ENCODE results near the gene OGFOD3.

Gene OGFOD3

DNA sequence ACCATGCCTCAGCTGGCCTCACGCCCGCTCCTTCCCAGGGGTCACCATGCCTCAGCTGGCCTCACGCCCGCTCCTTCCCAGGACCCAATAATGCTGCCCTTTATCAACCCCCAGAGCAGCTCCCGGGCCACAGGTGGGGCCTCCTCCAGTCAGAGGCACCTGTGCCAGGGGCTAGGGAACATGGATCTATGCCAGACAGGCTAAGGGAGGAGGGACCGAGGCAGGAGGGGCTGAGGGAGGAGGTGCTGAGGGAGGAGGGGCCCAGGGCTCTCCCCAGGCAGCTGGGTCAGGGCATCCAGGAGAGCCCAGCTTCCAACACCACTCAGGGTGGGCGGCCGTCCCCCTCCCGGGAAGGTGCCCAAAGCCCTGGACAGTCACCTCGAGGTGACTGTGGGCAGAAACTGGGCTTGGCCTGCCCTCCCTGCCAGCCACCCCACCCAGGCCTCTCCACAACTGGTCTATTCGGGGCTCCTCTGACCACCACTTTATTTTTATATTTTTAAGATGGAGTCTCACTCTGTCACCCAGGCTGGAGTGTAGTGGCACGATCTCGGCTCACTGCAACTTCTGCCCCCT, 27.4 kb downstream of the OGFOD3 start:
- TF ChIP-seq CTCF (conservative IDR thresholded peaks at IDR 0.05) (no peak), ZFX (IDR thresholded peaks at IDR 0.05) (no peak)
- H3K27ac ChIP-seq: no peak overlapping the region

- TF ChIP-seq CTCF (conservative IDR thresholded peaks at IDR 0.05) (no peak), ZFX (IDR thresholded peaks at IDR 0.05) (no peak)
- H3K27ac ChIP-seq: no peak overlapping the region
These were observed 28.1 kb downstream of the OGFOD3 start for GRCh38 chr17:82390015-82390859.

GRCh38 chr17:82389379-82389778, 29.0 kb downstream of the OGFOD3 start:
- TF ChIP-seq ZFX (IDR thresholded peaks at IDR 0.05): no peak
- no peak for TF ChIP-seq CTCF (conservative IDR thresholded peaks at IDR 0.05)
- H3K27ac ChIP-seq: no peak overlapping the region

- H3K27ac ChIP-seq: no peak overlapping the region
- TF ChIP-seq ZFX (IDR thresholded peaks at IDR 0.05) (no peak), CTCF (conservative IDR thresholded peaks at IDR 0.05) (no peak)
These were observed 29.5 kb downstream of the OGFOD3 start for GRCh38 chr17:82388922-82389283.

- H3K27ac ChIP-seq: no peak overlapping the region
- TF ChIP-seq ZFX (IDR thresholded peaks at IDR 0.05) (no peak), CTCF (conservative IDR thresholded peaks at IDR 0.05) (no peak)
These were observed 30.0 kb downstream of the OGFOD3 start for GRCh38 chr17:82388223-82388921.

- H3K27ac ChIP-seq: no peak overlapping the region
- no peak for TF ChIP-seq ZFX (IDR thresholded peaks at IDR 0.05)
- TF ChIP-seq CTCF (conservative IDR thresholded peaks at IDR 0.05): no peak
These were observed 30.7 kb downstream of the OGFOD3 start for GRCh38 chr17:82387705-82388106.

Measured in C4-2B (cell line).